Ovary (tissue), 3 donors: ENCODE data around the gene PHACTR1.

Experiments
- EP300 ChIP-seq: sonication (generic); formaldehyde crosslinking; IDR thresholded peaks from one replicate; pipeline ENCODE4 v1.6.1; 2017; ENCODE audit warnings: antibody characterized with exemption
- POLR2A ChIP-seq: fragments of 450-650 bp; IDR thresholded peaks from one replicate; pipeline ENCODE4 v1.6.1; 2017; ENCODE audit warnings: antibody characterized with exemption, mild to moderate bottlenecking, moderate library complexity
- TF ChIP-seq, protein P1 (sequence below), 3 donors: fragments of 450-650 bp in 2 of 3; fragments of 200-600 bp in 1 of 3; IDR thresholded peaks; one replicate each; pipeline versions ENCODE4 v1.5.1 to v1.8.0; 2016 to 2022; ENCODE audit warnings: antibody characterized with exemption in 3 of 3, mild to moderate bottlenecking in 1 of 3
- donor health status: DM: no; HTN: no; CAD: no.

DNA sequence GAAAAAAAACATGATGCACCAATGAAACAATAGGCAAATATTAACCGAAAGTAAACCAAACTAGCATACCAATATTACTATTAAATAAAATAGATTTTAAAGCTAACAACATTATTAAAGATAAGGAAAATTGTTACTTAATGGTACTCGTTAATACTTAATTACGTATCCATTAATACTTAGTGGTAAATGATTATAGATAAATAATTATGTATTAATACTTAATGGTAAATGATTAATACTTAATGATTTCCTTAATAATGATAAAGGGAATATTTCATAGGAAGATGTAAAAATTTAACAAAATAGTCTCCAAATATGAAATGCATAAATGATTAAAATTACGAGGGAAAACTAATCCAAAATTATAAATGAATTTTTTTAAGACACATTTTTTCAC, 278.9 kb downstream of the PHACTR1 start:
- TF ChIP-seq POLR2A (no peak), EP300 (no peak)
- TF ChIP-seq, protein P1, sequence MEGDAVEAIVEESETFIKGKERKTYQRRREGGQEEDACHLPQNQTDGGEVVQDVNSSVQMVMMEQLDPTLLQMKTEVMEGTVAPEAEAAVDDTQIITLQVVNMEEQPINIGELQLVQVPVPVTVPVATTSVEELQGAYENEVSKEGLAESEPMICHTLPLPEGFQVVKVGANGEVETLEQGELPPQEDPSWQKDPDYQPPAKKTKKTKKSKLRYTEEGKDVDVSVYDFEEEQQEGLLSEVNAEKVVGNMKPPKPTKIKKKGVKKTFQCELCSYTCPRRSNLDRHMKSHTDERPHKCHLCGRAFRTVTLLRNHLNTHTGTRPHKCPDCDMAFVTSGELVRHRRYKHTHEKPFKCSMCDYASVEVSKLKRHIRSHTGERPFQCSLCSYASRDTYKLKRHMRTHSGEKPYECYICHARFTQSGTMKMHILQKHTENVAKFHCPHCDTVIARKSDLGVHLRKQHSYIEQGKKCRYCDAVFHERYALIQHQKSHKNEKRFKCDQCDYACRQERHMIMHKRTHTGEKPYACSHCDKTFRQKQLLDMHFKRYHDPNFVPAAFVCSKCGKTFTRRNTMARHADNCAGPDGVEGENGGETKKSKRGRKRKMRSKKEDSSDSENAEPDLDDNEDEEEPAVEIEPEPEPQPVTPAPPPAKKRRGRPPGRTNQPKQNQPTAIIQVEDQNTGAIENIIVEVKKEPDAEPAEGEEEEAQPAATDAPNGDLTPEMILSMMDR (IDR thresholded peaks at IDR 0.05) = no peak
